Measurements from ENCODE around the gene SH3RF2.

DNA sequence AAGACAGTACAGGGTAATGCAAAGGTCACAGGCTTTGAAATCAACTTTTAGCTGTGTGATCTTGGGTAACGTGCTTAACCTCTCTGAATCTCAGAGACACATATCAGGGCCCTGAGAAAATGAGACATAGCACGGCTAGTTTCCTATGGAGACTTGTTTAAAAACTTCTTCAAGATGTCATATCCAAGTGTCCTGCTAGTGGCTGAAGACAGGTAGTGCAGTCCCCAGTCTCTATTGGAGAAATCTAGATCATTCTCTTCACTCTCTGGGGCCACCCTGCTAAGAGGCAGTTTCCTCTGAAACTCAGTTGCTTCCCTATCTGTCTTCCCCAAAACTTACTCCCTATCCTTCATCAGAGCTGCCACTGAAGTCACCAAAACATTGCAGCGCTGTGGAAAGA lies 33.3 kb upstream of the SH3RF2 start:
- TF ChIP-seq ZNF740 (CRISPR knock-in tag; IDR thresholded peaks at IDR 0.05) (no peak), POLR2A (IDR thresholded peaks at IDR 0.05; ENCODE audit: insufficient read depth in 1 of 2, low read depth in 2 of 2, low read length in 2 of 2) (no peak), MXI1 (IDR thresholded peaks at IDR 0.05; ENCODE audit: borderline replicate concordance, low read depth, low read length) (no peak), EP300 (IDR thresholded peaks at IDR 0.05; ENCODE audit: low read depth in 2 of 2, low read length in 2 of 2) (no peak), EP300 (CRISPR knock-in tag; IDR thresholded peaks at IDR 0.05; ENCODE audit: borderline replicate concordance) (no peak)
